GM18909 (cell line): ENCODE measurements around the gene CUEDC1.
A peak's percentile ranks its signal among the peaks of the same experiment; 100 is the strongest.

Experiments
- ATAC-seq: cut with Tn5 transposase; IDR thresholded peaks from one replicate; pipeline ENCODE4 v1.9.1; 2021; ENCODE audit warnings: mild to moderate bottlenecking; ENCODE audit not compliant: unreplicated experiment, poor library complexity

Gene CUEDC1

DNA sequence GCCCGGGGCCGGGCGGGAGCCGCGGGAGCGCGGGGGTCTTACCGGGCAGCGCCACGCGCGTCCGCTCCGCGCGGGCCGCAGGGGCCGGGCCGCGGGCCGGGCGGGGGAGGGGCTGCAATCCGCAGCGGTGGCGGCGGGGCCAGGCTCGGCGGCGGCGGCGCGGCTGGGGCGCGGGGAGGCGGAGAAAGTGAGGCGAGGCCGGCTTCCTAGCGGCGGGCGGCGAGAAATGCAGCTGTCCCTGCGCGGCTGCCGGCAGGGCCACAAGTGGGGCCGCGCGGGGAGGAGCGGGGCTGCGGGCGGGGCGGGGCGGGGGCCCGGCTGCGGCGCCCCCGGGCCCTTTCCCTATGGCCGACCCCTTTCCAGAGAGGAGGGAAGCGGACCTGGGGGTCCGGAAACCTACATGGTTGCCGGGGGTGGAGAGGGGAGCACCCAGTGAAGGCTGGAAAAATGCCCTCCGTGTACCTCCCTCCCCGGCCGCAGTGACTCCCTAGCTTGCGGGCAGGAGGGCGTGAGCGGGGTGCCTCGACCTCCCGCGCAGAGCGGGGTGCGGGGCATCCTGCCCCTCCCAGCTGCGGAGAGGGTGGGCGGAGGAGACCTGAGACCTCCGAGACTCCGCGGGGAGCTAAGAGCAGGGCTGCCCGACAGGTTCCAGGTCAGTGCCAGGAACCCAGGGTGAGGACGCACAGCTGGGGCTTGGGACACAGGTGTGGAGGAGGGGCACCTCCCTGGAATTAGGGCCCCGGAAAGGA lies at the start of gene CUEDC1:
Gene CUEDC1, minus strand, starts transcription at position 230 of the 749 bp plus-strand sequence. CDS start 69,848 bp downstream, outside the sequence.
- no peak for ATAC-seq

DNA sequence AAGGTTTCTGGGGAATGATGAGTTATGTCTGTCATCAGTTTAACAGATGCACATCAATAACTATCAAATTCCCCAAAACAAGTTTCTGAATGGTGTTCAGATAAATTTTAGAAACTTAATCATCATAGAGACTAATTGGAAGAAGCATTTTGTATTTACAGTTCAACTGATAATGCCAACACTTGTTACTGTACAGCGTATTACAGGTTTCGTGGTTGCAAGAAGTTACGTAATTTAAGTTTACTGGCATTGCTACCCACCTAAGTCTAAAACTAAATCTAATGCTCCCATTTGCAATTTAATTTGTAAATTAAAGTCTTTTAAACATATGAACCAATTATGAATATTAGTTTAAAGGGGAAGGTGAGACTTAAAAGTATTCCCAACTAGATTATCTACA lies 48.8 kb upstream of the CUEDC1 start:
- no peak for ATAC-seq

- ATAC-seq = no peak
Measured at GRCh38 chr17:58002973-58003372, 47.8 kb upstream of the CUEDC1 start.

DNA sequence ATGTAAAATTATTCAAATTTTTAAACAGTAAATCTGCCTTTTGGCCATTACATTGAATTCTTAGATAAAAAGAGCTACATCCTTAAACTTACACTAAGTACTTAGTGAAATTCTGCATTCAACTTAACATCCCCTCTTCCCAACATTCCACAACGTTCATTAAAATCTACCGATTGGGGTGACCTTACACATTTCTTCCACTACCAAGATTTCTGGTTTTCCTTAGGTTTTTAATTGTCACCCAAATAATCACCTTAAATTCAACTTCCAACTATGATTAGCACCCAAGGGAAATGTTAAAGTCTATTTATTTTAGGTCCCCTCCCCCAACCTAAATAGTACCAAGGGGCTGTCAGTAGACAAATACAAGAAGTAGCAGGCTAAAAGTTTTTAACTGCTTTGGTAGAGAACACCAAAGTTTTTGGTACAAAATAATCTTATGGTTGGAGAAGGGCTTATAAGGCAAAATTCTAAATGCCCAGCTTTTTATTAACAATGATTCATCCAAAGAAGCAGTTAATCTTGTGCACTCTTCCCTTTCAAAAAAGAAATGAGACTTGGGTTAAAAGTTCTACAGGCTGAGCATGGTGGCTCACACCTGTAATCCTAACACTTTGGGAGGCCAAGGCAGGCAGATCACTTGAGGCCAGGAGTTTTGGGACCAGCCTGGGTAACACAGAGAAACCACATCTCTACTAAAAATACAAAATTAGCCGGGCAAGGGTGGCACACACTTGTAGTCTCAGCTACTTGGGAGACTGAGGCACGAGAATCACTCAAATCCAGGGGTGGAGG lies 47.1 kb upstream of the CUEDC1 start:
- ATAC-seq = no peak

DNA sequence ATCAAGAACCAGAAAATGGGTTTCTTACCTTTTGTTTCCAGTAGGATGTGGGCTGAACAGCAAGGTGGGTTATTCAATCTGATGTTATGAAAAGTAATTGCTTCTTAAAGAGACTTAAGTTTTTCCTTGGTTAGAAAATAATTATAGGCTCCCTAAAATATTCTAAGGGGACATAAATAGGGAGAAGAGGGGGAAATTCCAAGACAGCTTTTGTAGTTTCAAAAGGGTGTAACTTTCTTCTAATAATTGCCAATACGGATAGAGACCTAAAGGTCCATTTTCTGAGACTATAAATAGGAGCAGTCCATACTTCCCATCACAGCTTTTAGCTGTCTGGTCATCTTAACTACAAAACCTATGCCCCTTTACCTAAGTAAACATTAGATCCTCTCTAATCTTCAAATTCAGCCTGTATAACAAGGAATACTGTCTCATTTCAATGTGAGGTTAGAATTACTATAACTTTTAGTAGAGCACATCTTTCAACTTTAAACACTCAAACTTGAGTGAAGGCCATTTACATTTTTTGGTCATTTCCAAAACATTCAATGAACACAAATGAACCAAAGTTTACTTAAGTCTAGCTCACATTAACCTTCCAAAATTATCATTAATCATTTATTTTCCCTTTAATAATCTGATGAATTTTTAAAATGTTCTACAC lies 46.4 kb upstream of the CUEDC1 start:
- no peak for ATAC-seq

GRCh38 chr17:57999496-58000017 lies 44.3 kb upstream of the CUEDC1 start:
- ATAC-seq = peak; percentile 55

- ATAC-seq = no peak
Measured at GRCh38 chr17:57999010-57999495, 43.8 kb upstream of the CUEDC1 start.

- ATAC-seq = no peak
Measured at GRCh38 chr17:57997085-57997809, 42.0 kb upstream of the CUEDC1 start.

DNA sequence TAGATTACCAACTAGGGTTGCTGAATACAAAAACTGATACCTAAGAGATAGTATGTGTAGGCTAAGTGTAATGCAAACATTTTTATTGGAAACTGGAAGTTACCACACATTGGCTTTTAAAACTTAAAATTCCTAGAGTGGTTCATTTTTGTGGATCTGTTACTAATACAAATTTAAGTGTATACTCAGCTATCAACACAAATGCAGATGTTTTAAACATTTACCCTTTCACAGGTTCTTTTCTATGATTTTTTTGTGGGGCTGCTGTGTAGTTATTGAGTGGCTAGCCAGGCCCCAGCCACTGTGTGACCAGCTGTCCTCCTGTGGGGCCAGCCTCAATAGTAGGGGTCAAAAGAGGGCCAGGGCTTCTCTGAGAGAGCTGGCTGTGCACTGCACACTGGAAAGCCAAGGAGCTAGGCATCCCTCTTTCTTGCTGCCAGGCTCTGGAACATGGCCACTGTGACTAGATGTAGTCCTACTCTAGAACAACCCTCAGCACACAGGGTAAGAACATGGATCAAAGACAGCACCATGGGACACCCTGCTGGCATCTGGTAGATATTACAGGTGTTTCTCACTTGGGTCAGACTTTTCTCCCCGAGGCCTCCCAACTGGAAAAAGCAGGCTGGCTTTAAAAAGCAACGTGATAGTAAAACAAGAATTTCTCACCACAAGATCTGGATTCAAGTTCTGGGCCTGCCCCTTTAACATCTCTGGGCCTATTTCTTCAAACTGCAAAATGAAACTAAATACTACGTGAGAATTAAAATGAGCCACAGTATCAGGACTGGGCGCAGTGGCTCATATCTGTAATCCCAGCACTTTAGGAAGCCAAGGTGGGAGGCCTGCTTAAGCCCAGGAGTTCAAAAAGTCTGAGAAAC lies 40.1 kb upstream of the CUEDC1 start:
- peak; percentile 64 for ATAC-seq

- no peak for ATAC-seq
Measured at GRCh38 chr17:57994436-57994835, 39.2 kb upstream of the CUEDC1 start.

DNA sequence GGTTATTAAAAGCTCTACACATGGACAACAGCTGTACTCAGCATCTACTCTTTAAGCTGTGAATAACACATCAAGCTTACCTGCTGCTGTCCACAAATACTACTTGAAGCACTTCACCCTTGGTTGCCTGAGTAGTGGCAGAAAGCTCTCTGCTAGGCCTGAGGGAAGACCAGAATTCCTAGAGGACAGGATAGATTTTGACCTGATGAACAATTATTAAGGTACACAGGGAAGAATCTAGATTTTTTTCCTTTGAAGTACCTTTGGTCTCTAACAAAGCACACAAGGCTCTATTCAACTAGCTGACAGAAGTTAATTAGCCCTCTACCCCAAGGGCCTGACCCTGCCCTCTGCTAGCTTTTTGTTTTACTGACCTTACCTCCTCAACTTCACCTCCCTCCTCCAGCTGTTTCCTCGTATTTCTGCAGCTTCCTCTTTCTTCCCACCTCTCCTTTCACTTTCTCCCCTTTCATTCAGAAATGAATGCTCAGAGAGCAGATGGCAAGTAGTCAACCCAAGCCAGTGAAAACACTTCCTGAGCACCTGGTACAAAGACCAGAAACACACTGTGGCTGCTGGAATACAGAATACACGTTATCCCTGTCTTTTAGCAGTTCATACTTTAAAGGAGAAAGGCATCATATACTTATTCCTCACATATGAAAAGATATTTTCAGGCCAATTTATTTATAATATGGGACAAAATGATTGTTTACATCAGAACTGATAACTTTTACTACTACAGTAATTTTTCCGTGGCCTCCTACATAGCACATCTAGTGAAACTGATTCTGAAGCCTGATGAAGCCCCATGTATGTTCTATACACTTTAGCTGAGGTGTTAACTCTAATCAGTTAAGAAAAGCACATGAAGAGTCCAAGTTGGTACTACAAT lies 38.5 kb upstream of the CUEDC1 start:
- ATAC-seq = no peak

GRCh38 chr17:57991537-57991936 lies 36.3 kb upstream of the CUEDC1 start:
- no peak for ATAC-seq

- no peak for ATAC-seq
Measured at GRCh38 chr17:57990037-57990436, 34.8 kb upstream of the CUEDC1 start.

GRCh38 chr17:57988301-57989250 lies 33.4 kb upstream of the CUEDC1 start:
- ATAC-seq = peak; percentile 69

- peak; percentile 64 for ATAC-seq
Measured at GRCh38 chr17:57987581-57988300, 32.5 kb upstream of the CUEDC1 start, which contains the start of gene VEZF1. Gene VEZF1 (minus strand): TSS chr17:57988254. CDS start chr17:57988111, 143 bp downstream.
